HCT116 (cell line): ENCODE results near the gene MMP24. TPM values are rescaled to one million over a fixed set of nuclear protein-coding genes. Genes with fewer than 3 reads are reported as not detected.

Source experiments
- ATAC-seq: fragments of 200-7000 bp; cut with Tn5 transposase; 2 replicates; pipeline ENCODE4 v1.9.1; 2020; ENCODE audit warnings: mild to moderate bottlenecking, moderate library complexity
- BruUV-seq: library from RNA; stranded (reverse); fragments of 400-500 nt; replicated peaks from 2 replicates; lab custom pipeline; 2021; lab: Mats Ljungman, UMichigan
- CTCF ChIA-PET: fragments of 300-600 bp; sonication (Branson Sonifier 250); formaldehyde crosslinking; loops from one replicate; lab custom pipeline; 2021; ENCODE audit warnings: antibody characterized with exemption; lab: Charles Lee
- POLR2A ChIA-PET: fragments of 300-600, 350-600 bp; sonication (Branson Sonifier 250); formaldehyde crosslinking; loops from one replicate; lab custom pipeline; 2021; ENCODE audit warnings: antibody characterized with exemption; lab: Charles Lee
- RAD21 ChIA-PET, 2 experiments: fragments of 300-600 bp; sonication (Branson Sonifier 250); formaldehyde crosslinking; loops; one replicate each; lab custom pipeline; 2023; ENCODE audit warnings: low total read pairs in 2 of 2; ENCODE audit not compliant: uncharacterized antibody in 2 of 2, unreplicated experiment in 2 of 2, low non-redundant PET in 1 of 2; lab: Charles Lee
- DNase-seq: peaks from one replicate; pipeline ENCODE4 v3.0.0-alpha.2; 2010; ENCODE audit warnings: low read depth, low spot score
- H2AFZ ChIP-seq: fragments of 200-600 bp; shearing (Covaris generic), sonication (generic); 2 replicates; pipeline ENCODE4 v1.6.1; 2017; ENCODE audit warnings: low read depth, mixed run types, mixed read lengths, antibody characterized with exemption, low read length; ENCODE audit not compliant: poor library complexity, severe bottlenecking
- H3K27ac ChIP-seq: 2 replicates; pipeline ENCODE4 v1.5.1; 2012; ENCODE audit warnings: low read depth, low read length
- H3K27me3 ChIP-seq: fragments of 200-600 bp; sonication (generic); 2 replicates; pipeline ENCODE4 v1.6.1; 2016; ENCODE audit warnings: mixed run types, low read length, mixed read lengths; ENCODE audit not compliant: insufficient read depth
- H3K36me3 ChIP-seq, 2 experiments: fragments of 200-500 bp in 1 of 2; fragments of 200-600 bp in 1 of 2; sonication (Bioruptor generic) in 1 of 2; sonication (generic) in 1 of 2; 2 replicates each; pipeline versions ENCODE4 v1.5.1 to v1.6.1; 2014 to 2016; ENCODE audit warnings: low read length in 2 of 2, inconsistent platforms in 1 of 2, mixed read lengths in 1 of 2, mixed run types in 1 of 2; ENCODE audit not compliant: insufficient read depth in 2 of 2, control insufficient read depth in 1 of 2
- H3K4me1 ChIP-seq, 2 experiments: fragments of 200-600 bp in 1 of 2; sonication (generic) in 1 of 2; 2 replicates each; pipeline versions ENCODE4 v1.5.1 to v1.6.1; 2012 to 2017; ENCODE audit warnings: low read length in 2 of 2, inconsistent platforms in 1 of 2, mild to moderate bottlenecking in 1 of 2, mixed read lengths in 1 of 2, mixed run types in 1 of 2, moderate library complexity in 1 of 2; ENCODE audit not compliant: insufficient read depth in 2 of 2, control insufficient read depth in 1 of 2
- H3K4me2 ChIP-seq: fragments of 200-600 bp; sonication (generic); 2 replicates; pipeline ENCODE4 v1.6.1; 2017; ENCODE audit warnings: mixed run types, low read length, mixed read lengths
- H3K4me3 ChIP-seq, 2 experiments: fragments of 200-600 bp in 1 of 2; sonication (generic) in 1 of 2; replicated peaks in 1 of 2; 2 replicates each; pipeline ENCODE4 v1.5.1; 2011 to 2016; ENCODE audit warnings: low read length in 2 of 2, control low read depth in 1 of 2, low read depth in 1 of 2, mild to moderate bottlenecking in 1 of 2, mixed read lengths in 1 of 2, mixed run types in 1 of 2
- H3K79me2 ChIP-seq: fragments of 200-600 bp; sonication (generic); 2 replicates; pipeline ENCODE4 v1.6.1; 2017; ENCODE audit warnings: mild to moderate bottlenecking, mixed run types, low read length, moderate library complexity, mixed read lengths; ENCODE audit not compliant: insufficient read depth
- H3K9ac ChIP-seq: fragments of 200-600 bp; sonication (generic); 2 replicates; pipeline ENCODE4 v1.6.1; 2016; ENCODE audit warnings: low read length, mixed read lengths
- H3K9me2 ChIP-seq: fragments of 200-600 bp; sonication (generic), shearing (Covaris generic); 2 replicates; pipeline ENCODE4 v1.6.1; 2017; ENCODE audit warnings: mixed run types, mild to moderate bottlenecking, moderate library complexity; ENCODE audit not compliant: insufficient read depth
- H3K9me3 ChIP-seq, 2 experiments: fragments of 200-500 bp in 1 of 2; fragments of 200-600 bp in 1 of 2; sonication (Bioruptor generic) in 1 of 2; sonication (generic) in 1 of 2; 2 replicates each; pipeline ENCODE4 v1.6.1; 2014 to 2017; ENCODE audit warnings: low read length in 2 of 2, mixed read lengths in 2 of 2, inconsistent platforms in 1 of 2, low read depth in 1 of 2, mild to moderate bottlenecking in 1 of 2, mixed run types in 1 of 2, moderate library complexity in 1 of 2; ENCODE audit not compliant: control insufficient read depth in 1 of 2, insufficient read depth in 1 of 2
- H4K20me1 ChIP-seq: fragments of 200-600 bp; sonication (generic), shearing (Covaris generic); 2 replicates; pipeline ENCODE4 v1.6.1; 2017; ENCODE audit warnings: mixed run types, mild to moderate bottlenecking, moderate library complexity; ENCODE audit not compliant: insufficient read depth
- CEBPB ChIP-seq: IDR thresholded peaks from 2 replicates; pipeline ENCODE4 v1.6.1; 2012; ENCODE audit warnings: low read depth
- CTCF ChIP-seq, 3 experiments: fragments of 200-600 bp in 1 of 3; sonication (generic) in 1 of 3; IDR thresholded peaks in 2 of 3; conservative IDR thresholded peaks in 1 of 3; 2 replicates each; pipeline ENCODE4 v1.5.1; 2012 to 2017; ENCODE audit warnings: low read depth in 2 of 3, low read length in 2 of 3, antibody characterized with exemption in 1 of 3, borderline replicate concordance in 1 of 3, control low read depth in 1 of 3, mild to moderate bottlenecking in 1 of 3, mixed read lengths in 1 of 3, mixed run types in 1 of 3, moderate library complexity in 1 of 3; ENCODE audit not compliant: insufficient read depth in 1 of 3
- EGR1 ChIP-seq: IDR thresholded peaks from 2 replicates; pipeline ENCODE4 v1.6.1; 2012; ENCODE audit warnings: low read depth
- ELF1 ChIP-seq: IDR thresholded peaks from 2 replicates; pipeline ENCODE4 v1.6.1; 2012; ENCODE audit warnings: low read depth, borderline replicate concordance
- JUND ChIP-seq: IDR thresholded peaks from 2 replicates; pipeline ENCODE4 v1.6.1; 2012
- POLR2AphosphoS5 ChIP-seq: IDR thresholded peaks from 2 replicates; pipeline ENCODE4 v1.6.1; 2011; ENCODE audit warnings: mild to moderate bottlenecking, low read depth, low read length, moderate library complexity
- RAD21 ChIP-seq: IDR thresholded peaks from 2 replicates; pipeline ENCODE4 v1.6.1; 2012; ENCODE audit warnings: low read depth, mild to moderate bottlenecking
- SIN3A ChIP-seq: IDR thresholded peaks from 2 replicates; pipeline ENCODE4 v1.6.1; 2012; ENCODE audit warnings: low read depth
- SP1 ChIP-seq: IDR thresholded peaks from 2 replicates; pipeline ENCODE4 v1.6.1; 2012; ENCODE audit warnings: low read depth
- SRF ChIP-seq: IDR thresholded peaks from 2 replicates; pipeline ENCODE4 v1.6.1; 2012; ENCODE audit warnings: low read depth
- YY1 ChIP-seq: IDR thresholded peaks from 2 replicates; pipeline ENCODE4 v1.6.1; 2011; ENCODE audit warnings: low read length, low read depth, moderate library complexity, mild to moderate bottlenecking; ENCODE audit not compliant: insufficient replicate concordance; ENCODE audit errors: extremely low read depth
- ZFX ChIP-seq: fragments of 450-650 bp; IDR thresholded peaks from 2 replicates; pipeline ENCODE4 v1.6.1; 2017
- ZNF274 ChIP-seq: fragments of 200-500 bp; sonication (Bioruptor generic); IDR thresholded peaks from 2 replicates; pipeline ENCODE4 v1.6.1; 2014; ENCODE audit warnings: mild to moderate bottlenecking, low read depth, low read length, inconsistent platforms
- intact Hi-C: fragments of 100-400 bp; cut with micrococcal nuclease; formaldehyde crosslinking; loops from 2 replicates; pipeline ENCODE4 v1.10.0; 2022
- total RNA-seq: library from RNA; stranded (reverse); gene quantifications from one replicate; pipeline ENCODE4 v1.2.1, GENCODE V29; 2021; ENCODE audit not compliant: unreplicated experiment
- TF ChIP-seq, protein P1 (sequence below): IDR thresholded peaks from 2 replicates; pipeline ENCODE4 v1.6.1; 2012
- TF ChIP-seq, protein P2 (sequence below): IDR thresholded peaks from 2 replicates; pipeline ENCODE4 v1.6.1; 2012

Gene MMP24
- total RNA-seq, 1 experiment from 2014 or later = not detected

GRCh38 chr20:35226126-35226883, at the start of gene MMP24 (continued):
- TF ChIP-seq POLR2AphosphoS5 (no peak), CEBPB (no peak)

GRCh38 chr20:35179292-35180212, 46.9 kb upstream of the MMP24 start:
- no peak for ATAC-seq
- Histone ChIP-seq H2AFZ (no peak overlapping the region), H3K27ac (no peak overlapping the region), H3K4me2 (no peak overlapping the region), H3K4me1 (peaks cover 1 to 2% of the 10 kb centered on the region in 2 experiments; a peak in 3 of 4 replicates), H3K36me3 (peaks cover 15 to 17% of the 10 kb centered on the region in 2 experiments; a peak in 3 of 4 replicates), H4K20me1 (no peaks in the 10 kb centered on the region), H3K79me2 (no peaks in the 10 kb centered on the region; the same call in 1 of the 2 replicates), H3K9ac (no peak overlapping the region), H3K27me3 (no peaks in the 10 kb centered on the region), H3K9me3 (no peaks in the 10 kb centered on the region), H3K9me2 (no peaks in the 10 kb centered on the region), H3K4me3 (no peak overlapping the region)
- CTCF ChIA-PET = no interaction called here
- POLR2A ChIA-PET = no interaction called here
- TF ChIP-seq YY1 = no peak
- TF ChIP-seq ELF1 = no peak
- TF ChIP-seq SRF = no peak
- TF ChIP-seq, protein P1, sequence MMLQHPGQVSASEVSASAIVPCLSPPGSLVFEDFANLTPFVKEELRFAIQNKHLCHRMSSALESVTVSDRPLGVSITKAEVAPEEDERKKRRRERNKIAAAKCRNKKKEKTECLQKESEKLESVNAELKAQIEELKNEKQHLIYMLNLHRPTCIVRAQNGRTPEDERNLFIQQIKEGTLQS = no peak
- TF ChIP-seq CTCF (IDR thresholded peaks at IDR 0.05 in 2 of 3, conservative IDR thresholded peaks at IDR 0.05 in 1 of 3; ENCODE audit: borderline replicate concordance in 1 of 3, insufficient read depth in 1 of 3, low read depth in 2 of 3, low read length in 2 of 3) = no peak
- TF ChIP-seq, protein P2, sequence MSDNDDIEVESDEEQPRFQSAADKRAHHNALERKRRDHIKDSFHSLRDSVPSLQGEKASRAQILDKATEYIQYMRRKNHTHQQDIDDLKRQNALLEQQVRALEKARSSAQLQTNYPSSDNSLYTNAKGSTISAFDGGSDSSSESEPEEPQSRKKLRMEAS = no peak
- TF ChIP-seq CEBPB = no peak
- TF ChIP-seq RAD21 = no peak
- TF ChIP-seq ZNF274 = no peak
- no peak for TF ChIP-seq JUND
- TF ChIP-seq SP1 = no peak
- no peak for TF ChIP-seq EGR1
- TF ChIP-seq ZFX = no peak
- no peak for TF ChIP-seq SIN3A
- no TSS peak for BruUV-seq
- RAD21 ChIA-PET = no interaction called here
- intact Hi-C loops = no loop called here
- DNase-seq = no peak
